Measurements from ENCODE around the gene ZRANB1.

ZRANB1 gene

DNA sequence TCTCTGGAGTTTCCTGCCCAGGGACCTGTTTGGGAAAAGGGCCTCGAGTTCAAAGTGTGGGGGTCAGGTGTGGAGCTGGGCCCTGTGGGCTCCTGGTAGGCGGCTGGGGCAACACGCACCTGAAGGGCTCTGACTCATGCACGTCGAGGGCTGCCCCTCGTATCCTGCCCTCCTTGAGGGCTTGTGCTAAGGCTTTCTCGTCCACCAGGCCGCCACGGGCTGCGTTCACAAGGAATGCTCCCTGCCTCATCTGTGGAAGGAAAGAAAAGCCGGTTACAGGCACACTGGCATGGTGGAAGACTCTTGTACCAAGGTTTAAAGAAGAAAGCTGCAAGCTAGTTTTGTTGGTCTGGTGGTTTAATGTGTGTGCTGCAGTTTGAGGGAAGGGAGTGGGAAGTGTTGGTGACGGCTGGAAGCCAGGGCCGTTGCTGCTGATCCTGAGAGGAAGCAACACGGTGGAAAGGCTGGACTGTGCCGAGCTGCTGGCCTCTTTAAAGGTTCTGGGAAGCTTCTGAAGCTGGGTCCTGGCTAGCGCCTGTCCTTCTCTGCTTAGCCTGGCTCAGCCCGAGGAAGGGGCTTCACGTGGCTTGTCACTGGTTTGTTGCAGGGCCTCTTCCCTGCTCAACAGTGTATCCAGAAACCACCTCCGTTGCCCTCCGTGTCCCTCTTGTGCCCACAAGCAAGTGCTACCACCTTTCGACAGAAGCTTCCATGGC is 52.0 kb downstream of the ZRANB1 start:
- no peak for DNase-seq (ENCODE audit: low spot score)

- DNase-seq (ENCODE audit: low spot score), result no peak
These were observed 52.9 kb downstream of the ZRANB1 start for GRCh38 chr10:124994573-124995473.

GRCh38 chr10:124995605-124996004 is 53.7 kb downstream of the ZRANB1 start:
- DNase-seq (ENCODE audit: low spot score), result no peak

DNA sequence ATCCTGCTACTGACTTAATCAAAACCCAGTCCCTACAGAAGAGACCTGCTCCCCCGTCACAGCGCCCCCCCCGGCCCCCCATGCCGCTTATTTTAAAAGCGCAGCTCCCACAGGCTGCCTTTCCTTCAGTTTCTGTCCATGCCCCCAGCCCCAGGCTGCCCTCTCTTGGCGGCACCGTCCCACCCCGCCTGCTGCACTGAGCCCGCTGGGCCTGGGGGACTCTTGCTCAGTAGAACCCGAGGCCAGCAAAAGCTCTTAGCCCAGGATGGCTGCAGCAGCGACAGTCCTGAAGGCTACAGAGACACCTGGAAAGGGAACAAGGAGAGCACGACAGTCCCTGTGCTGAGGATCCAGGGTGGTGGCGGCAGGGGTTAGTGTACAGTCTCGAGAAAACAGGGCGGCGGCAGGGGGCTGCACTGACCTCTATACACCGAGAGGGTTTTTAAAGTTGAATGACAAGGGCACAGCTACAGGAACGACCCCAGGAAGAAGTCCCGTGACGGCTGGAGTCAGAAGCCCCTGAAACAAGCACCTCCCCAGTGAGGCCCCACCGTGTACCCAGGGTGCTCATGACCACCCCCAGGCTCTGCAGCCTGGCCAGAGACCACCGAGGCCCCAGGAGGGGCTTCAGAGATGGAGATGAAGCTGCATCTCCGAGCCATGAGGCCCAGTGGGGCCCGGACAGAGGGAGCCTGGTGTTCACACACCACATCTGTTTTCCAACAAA is 54.4 kb downstream of the ZRANB1 start:
- no peak for DNase-seq (ENCODE audit: low spot score)

DNA sequence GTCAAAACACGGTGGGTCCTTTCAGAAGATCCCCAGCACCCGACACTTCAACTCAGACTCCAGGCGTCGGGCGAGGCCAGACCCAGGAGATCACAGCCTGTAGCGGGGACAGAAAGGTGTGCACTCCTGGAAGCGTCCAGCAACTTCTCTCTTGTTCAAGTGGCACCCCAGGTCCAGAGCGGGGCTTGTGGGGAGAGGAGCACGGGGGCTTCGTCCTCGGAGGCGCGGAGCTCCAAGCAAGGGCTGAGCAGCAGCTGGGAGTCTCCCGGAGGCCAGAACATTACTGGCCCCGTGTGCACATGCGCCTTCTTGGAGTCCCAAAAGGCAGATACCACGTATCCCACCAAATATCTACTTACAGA is 54.9 kb downstream of the ZRANB1 start:
- no peak for DNase-seq (ENCODE audit: low spot score)

- no peak for DNase-seq (ENCODE audit: low spot score)
These were observed 55.4 kb downstream of the ZRANB1 start for GRCh38 chr10:124997306-124997705.

- no peak for DNase-seq (ENCODE audit: low spot score)
These were observed 56.1 kb downstream of the ZRANB1 start for GRCh38 chr10:124997771-124998623.

DNA sequence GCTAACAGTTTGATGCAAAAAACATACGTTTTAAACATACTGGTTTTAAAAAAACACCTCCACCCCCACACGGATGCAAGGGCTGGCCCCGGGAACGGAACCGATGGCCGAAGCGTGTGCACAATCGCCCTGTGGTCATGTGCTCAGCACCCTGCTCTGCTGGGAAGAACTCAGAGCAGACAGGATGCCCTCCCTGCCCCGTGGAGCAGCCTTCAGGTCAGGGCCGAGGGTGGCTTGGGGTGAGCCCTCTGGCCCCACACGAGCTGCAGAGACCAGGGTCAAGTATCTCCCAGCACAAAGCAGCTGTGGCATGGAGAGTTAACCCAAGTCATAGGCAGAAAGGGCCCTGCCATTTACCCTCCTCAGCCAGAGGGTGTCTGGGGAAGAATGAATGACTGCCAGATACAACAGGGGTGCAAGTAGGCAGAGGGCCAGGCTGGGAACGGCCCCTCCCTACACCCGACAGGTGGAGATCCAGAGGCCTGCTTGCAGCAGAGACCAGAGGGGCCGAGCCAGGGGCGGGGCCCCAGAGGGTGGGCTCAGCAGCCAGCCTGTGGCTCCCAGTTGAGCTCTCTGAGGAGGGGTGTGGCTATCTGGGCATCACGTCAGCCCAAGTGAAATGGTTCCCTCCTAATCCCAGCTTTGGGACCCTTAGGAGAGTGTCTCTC is 56.8 kb downstream of the ZRANB1 start:
- no peak for DNase-seq (ENCODE audit: low spot score)

GRCh38 chr10:124999433-125000365 is 57.8 kb downstream of the ZRANB1 start:
- no peak for DNase-seq (ENCODE audit: low spot score)

GRCh38 chr10:125000366-125001312 is 58.7 kb downstream of the ZRANB1 start:
- DNase-seq (ENCODE audit: low spot score), result no peak

- DNase-seq (ENCODE audit: low spot score), result no peak
These were observed 59.6 kb downstream of the ZRANB1 start for GRCh38 chr10:125001313-125002046.

DNA sequence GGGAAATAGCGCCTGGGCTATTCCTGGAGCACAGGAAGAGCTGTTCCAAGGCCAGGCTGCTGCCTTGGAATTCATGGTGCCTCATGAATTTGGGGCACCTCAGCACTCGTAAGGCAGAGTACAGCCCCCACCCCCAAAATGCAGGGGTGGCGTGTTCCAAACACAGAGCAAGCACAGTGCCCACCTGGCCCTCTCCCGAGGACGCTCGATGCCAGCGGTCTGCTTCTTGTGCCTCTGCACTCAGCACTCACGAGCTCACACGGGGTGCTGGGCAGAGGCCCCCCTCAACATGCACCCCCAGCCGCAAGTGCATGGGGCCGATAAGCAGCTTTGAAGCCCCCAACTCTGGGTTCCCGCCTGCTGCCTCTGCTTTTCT is 60.1 kb downstream of the ZRANB1 start:
- DNase-seq (ENCODE audit: low spot score), result no peak

- DNase-seq (ENCODE audit: low spot score), result no peak
These were observed 60.7 kb downstream of the ZRANB1 start for GRCh38 chr10:125002423-125003145.

- no peak for DNase-seq (ENCODE audit: low spot score)
These were observed 61.4 kb downstream of the ZRANB1 start for GRCh38 chr10:125003146-125003900.

GRCh38 chr10:125003901-125004467 is 62.1 kb downstream of the ZRANB1 start:
- DNase-seq (ENCODE audit: low spot score), result no peak

GRCh38 chr10:125004571-125005311 is 62.8 kb downstream of the ZRANB1 start:
- no peak for DNase-seq (ENCODE audit: low spot score)

Measured in kidney capillary endothelial cell (primary cell).